Fibroblast of lung (primary cell): ENCODE results near the gene PSMB1.

ENCODE experiments used
- EZH2 ChIP-seq: IDR thresholded peaks from 2 replicates; pipeline ENCODE4 v1.5.1; 2012; ENCODE audit warnings: low read length, control low read depth, mild to moderate bottlenecking; ENCODE audit errors: missing control alignments
- TF ChIP-seq, protein P1 (sequence below), 2 donors: IDR thresholded peaks in 1 of 2; conservative IDR thresholded peaks in 1 of 2; 1 replicate in 1 of 2; 2 replicates in 1 of 2; pipeline ENCODE4 v1.5.1; 2011 to 2012; ENCODE audit warnings: low read length in 2 of 2, control low read depth in 1 of 2, inconsistent platforms in 1 of 2, low read depth in 1 of 2, mild to moderate bottlenecking in 1 of 2

DNA sequence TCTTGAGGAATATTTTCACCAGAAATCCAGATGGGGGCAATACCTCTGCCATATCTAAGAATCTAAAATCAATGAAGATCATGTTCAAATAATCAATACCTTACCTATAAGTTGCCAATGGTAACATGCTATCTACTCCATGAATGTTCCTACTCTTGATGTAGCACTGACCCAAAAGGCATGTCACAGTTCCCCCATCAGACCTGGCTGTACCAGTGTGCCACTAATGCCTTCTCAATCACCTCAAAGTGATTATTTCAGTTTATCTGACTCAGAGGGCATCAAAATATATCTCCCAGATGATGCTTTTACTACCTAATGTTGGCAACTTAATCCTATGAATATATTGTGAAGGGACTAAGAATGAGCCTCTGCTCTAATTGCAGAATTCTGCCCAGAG is 25.8 kb upstream of the PSMB1 start:
- TF ChIP-seq, protein P1, sequence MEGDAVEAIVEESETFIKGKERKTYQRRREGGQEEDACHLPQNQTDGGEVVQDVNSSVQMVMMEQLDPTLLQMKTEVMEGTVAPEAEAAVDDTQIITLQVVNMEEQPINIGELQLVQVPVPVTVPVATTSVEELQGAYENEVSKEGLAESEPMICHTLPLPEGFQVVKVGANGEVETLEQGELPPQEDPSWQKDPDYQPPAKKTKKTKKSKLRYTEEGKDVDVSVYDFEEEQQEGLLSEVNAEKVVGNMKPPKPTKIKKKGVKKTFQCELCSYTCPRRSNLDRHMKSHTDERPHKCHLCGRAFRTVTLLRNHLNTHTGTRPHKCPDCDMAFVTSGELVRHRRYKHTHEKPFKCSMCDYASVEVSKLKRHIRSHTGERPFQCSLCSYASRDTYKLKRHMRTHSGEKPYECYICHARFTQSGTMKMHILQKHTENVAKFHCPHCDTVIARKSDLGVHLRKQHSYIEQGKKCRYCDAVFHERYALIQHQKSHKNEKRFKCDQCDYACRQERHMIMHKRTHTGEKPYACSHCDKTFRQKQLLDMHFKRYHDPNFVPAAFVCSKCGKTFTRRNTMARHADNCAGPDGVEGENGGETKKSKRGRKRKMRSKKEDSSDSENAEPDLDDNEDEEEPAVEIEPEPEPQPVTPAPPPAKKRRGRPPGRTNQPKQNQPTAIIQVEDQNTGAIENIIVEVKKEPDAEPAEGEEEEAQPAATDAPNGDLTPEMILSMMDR (conservative IDR thresholded peaks at IDR 0.05 in 1 of 2, IDR thresholded peaks at IDR 0.05 in 1 of 2; ENCODE audit: low read depth in 1 of 2, low read length in 2 of 2) = no peak
- TF ChIP-seq EZH2 = no peak
